HepG2 (cell line): Measurements from ENCODE around the gene ITIH3. TPM values are rescaled to one million over a fixed set of nuclear protein-coding genes. Genes with fewer than 3 reads are reported as not detected.

Experiments
- ARID5B ChIP-seq: IDR thresholded peaks from 2 replicates; pipeline ENCODE4 v1.4.0; 2020; ENCODE audit warnings: mild to moderate bottlenecking, missing genetic modification reagents
- ARNT ChIP-seq: fragments of 450-650 bp; IDR thresholded peaks from 2 replicates; pipeline ENCODE4 v1.6.1; 2017
- CEBPB ChIP-seq: IDR thresholded peaks from 2 replicates; pipeline ENCODE4 v1.6.1; 2011; ENCODE audit warnings: low read depth, low read length, improper control_type of control experiment, borderline replicate concordance
- CREB1 ChIP-seq, 2 experiments: fragments of 450-650 bp in 1 of 2; IDR thresholded peaks; 2 replicates each; pipeline ENCODE4 v1.6.1; 2016 to 2017; ENCODE audit warnings: control low read depth in 1 of 2, mild to moderate bottlenecking in 1 of 2, missing compliant biosample characterization in 1 of 2, missing genetic modification characterization in 1 of 2
- DBP ChIP-seq: sonication (generic); formaldehyde crosslinking; IDR thresholded peaks from 2 replicates; pipeline ENCODE4 v1.4.0; 2020; ENCODE audit warnings: missing genetic modification reagents; ENCODE audit errors: not compliant biosample characterization
- FOXM1 ChIP-seq: sonication (generic); formaldehyde crosslinking; IDR thresholded peaks from 2 replicates; pipeline ENCODE4 v1.5.0; 2020; ENCODE audit warnings: missing genetic modification reagents
- NR2C2 ChIP-seq: sonication (generic); formaldehyde crosslinking; IDR thresholded peaks from 2 replicates; pipeline ENCODE4 v1.4.0; 2020; ENCODE audit warnings: missing genetic modification reagents, mild to moderate bottlenecking, moderate library complexity, borderline replicate concordance
- SRSF9 ChIP-seq: fragments of 200-400 bp; formaldehyde crosslinking; IDR thresholded peaks from 2 replicates; pipeline ENCODE4 v1.6.1; 2018; ENCODE audit warnings: borderline replicate concordance, mild to moderate bottlenecking, low read depth, low read length; ENCODE audit not compliant: insufficient read depth, poor library complexity, severe bottlenecking
- TCF12 ChIP-seq, 2 experiments: fragments of 450-650 bp in 1 of 2; sonication (generic) in 1 of 2; formaldehyde crosslinking in 1 of 2; IDR thresholded peaks; 2 replicates each; pipeline versions ENCODE4 v1.6.1 to v1.8.0; 2017 to 2022; ENCODE audit warnings: antibody characterized with exemption in 1 of 2, mild to moderate bottlenecking in 1 of 2, missing genetic modification reagents in 1 of 2, moderate library complexity in 1 of 2
- ZNF17 ChIP-seq: sonication (generic); formaldehyde crosslinking; IDR thresholded peaks from 2 replicates; pipeline ENCODE4 v1.5.0; 2020; ENCODE audit warnings: mild to moderate bottlenecking, missing genetic modification reagents
- ZNF205 ChIP-seq: IDR thresholded peaks from 2 replicates; pipeline ENCODE4 v1.6.1; 2018; ENCODE audit warnings: missing biosample characterization, missing genetic modification reagents
- ZNF296 ChIP-seq: sonication (generic); formaldehyde crosslinking; conservative IDR thresholded peaks from 2 replicates; pipeline ENCODE4 v1.5.0; 2020; ENCODE audit warnings: mild to moderate bottlenecking, missing genetic modification reagents
- ZNF460 ChIP-seq: sonication (generic); formaldehyde crosslinking; IDR thresholded peaks from 2 replicates; pipeline ENCODE4 v1.5.1; 2020; ENCODE audit warnings: missing genetic modification reagents, mild to moderate bottlenecking, borderline replicate concordance
- ZSCAN5A ChIP-seq: sonication (generic); formaldehyde crosslinking; IDR thresholded peaks from 2 replicates; pipeline ENCODE4 v1.8.0; 2022; ENCODE audit warnings: mild to moderate bottlenecking, missing genetic modification reagents, borderline replicate concordance
- polyA plus RNA-seq, 8 experiments: library from polyadenylated mRNA; depleted of rRNA in 3 of 8; stranded (reverse) in 7 of 8; unstranded in 1 of 8; fragments of >200 nt; fragmentation: Illumina TruSeq in 4 of 8; extraction: Trizol in 4 of 8; gene quantifications; 2 replicates each; pipeline versions ENCODE4 v1.2.1 to v1.2.3, GENCODE V29; 2011 to 2016; ENCODE audit warnings: low read depth in 4 of 8, missing spikeins in 1 of 8, mixed read lengths in 1 of 8; ENCODE audit not compliant: insufficient read depth in 1 of 8
- total RNA-seq, 5 experiments: library from RNA; depleted of rRNA; stranded (reverse); fragments of >200 nt; fragmentation: Illumina TruSeq; extraction: Trizol; gene quantifications; 2 replicates each; pipeline ENCODE4 v1.2.3, GENCODE V29; 2016; ENCODE audit warnings: low read depth in 1 of 5
- TF ChIP-seq, protein P1 (sequence below), 2 experiments: sonication (generic) in 1 of 2; formaldehyde crosslinking in 1 of 2; IDR thresholded peaks; 2 replicates each; pipeline versions ENCODE4 v1.5.1 to v1.6.1; 2011 to 2020; ENCODE audit warnings: borderline replicate concordance in 1 of 2, low read depth in 1 of 2, low read length in 1 of 2, mild to moderate bottlenecking in 1 of 2, missing genetic modification reagents in 1 of 2, moderate library complexity in 1 of 2
- TF ChIP-seq, protein P2 (sequence below): sonication (generic); formaldehyde crosslinking; IDR thresholded peaks from 2 replicates; pipeline ENCODE4 v1.4.0; 2020; ENCODE audit warnings: missing genetic modification reagents

The ITIH3 gene
- total and polyA plus RNA-seq, 2 of the 13 experiments (the other 11 are each of a cell fraction or from before 2014, with no cell fraction given) = 105 to 632 TPM

- TF ChIP-seq ZNF296 (CRISPR knock-in tag) = no peak
- TF ChIP-seq ARID5B = no peak
- TF ChIP-seq SRSF9 = no peak
- TF ChIP-seq DBP (CRISPR knock-in tag) = no peak
- 0 out of 2 replicates have a peak, but pooled peaks have one; percentile 63 for TF ChIP-seq ZNF205 (CRISPR knock-in tag)
- no peak for TF ChIP-seq ZSCAN5A
- TF ChIP-seq ZNF17 (CRISPR knock-in tag) = no peak
- TF ChIP-seq, protein P1, sequence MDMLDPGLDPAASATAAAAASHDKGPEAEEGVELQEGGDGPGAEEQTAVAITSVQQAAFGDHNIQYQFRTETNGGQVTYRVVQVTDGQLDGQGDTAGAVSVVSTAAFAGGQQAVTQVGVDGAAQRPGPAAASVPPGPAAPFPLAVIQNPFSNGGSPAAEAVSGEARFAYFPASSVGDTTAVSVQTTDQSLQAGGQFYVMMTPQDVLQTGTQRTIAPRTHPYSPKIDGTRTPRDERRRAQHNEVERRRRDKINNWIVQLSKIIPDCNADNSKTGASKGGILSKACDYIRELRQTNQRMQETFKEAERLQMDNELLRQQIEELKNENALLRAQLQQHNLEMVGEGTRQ (IDR thresholded peaks at IDR 0.05; ENCODE audit: low read depth, low read length) = no peak
- TF ChIP-seq, protein P1 (CRISPR knock-in tag; IDR thresholded peaks at IDR 0.05; ENCODE audit: borderline replicate concordance) = no peak
- no peak for TF ChIP-seq CREB1 (IDR thresholded peaks at IDR 0.05)
- TF ChIP-seq CREB1 (CRISPR knock-in tag; IDR thresholded peaks at IDR 0.05) = no peak
- no peak for TF ChIP-seq TCF12 (IDR thresholded peaks at IDR 0.05)
- no peak for TF ChIP-seq TCF12 (CRISPR knock-in tag; IDR thresholded peaks at IDR 0.05)
- no peak for TF ChIP-seq NR2C2 (CRISPR knock-in tag)
- TF ChIP-seq ZNF460 (CRISPR knock-in tag) = no peak
- no peak for TF ChIP-seq ARNT
- TF ChIP-seq, protein P2, sequence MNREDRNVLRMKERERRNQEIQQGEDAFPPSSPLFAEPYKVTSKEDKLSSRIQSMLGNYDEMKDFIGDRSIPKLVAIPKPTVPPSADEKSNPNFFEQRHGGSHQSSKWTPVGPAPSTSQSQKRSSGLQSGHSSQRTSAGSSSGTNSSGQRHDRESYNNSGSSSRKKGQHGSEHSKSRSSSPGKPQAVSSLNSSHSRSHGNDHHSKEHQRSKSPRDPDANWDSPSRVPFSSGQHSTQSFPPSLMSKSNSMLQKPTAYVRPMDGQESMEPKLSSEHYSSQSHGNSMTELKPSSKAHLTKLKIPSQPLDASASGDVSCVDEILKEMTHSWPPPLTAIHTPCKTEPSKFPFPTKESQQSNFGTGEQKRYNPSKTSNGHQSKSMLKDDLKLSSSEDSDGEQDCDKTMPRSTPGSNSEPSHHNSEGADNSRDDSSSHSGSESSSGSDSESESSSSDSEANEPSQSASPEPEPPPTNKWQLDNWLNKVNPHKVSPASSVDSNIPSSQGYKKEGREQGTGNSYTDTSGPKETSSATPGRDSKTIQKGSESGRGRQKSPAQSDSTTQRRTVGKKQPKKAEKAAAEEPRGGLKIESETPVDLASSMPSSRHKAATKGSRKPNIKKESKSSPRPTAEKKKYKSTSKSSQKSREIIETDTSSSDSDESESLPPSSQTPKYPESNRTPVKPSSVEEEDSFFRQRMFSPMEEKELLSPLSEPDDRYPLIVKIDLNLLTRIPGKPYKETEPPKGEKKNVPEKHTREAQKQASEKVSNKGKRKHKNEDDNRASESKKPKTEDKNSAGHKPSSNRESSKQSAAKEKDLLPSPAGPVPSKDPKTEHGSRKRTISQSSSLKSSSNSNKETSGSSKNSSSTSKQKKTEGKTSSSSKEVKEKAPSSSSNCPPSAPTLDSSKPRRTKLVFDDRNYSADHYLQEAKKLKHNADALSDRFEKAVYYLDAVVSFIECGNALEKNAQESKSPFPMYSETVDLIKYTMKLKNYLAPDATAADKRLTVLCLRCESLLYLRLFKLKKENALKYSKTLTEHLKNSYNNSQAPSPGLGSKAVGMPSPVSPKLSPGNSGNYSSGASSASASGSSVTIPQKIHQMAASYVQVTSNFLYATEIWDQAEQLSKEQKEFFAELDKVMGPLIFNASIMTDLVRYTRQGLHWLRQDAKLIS (CRISPR knock-in tag) = no peak
- no peak for TF ChIP-seq CEBPB
- no peak for TF ChIP-seq FOXM1 (CRISPR knock-in tag)
Measured at GRCh38 chr3:52792413-52792812, 2.2 kb upstream of the ITIH3 start (continued).
